Activated CD8-positive, alpha-beta memory T cell treated with anti-CD3 and anti-CD28 coated beads, Interleukin-2, amount 50 U/mL, for 24 hours (primary cell): ENCODE data around the gene GALNT7.
"Not testable (repeated sequence)": the region's sequence is repeated elsewhere in the genome, so short reads cannot be mapped to it uniquely, and the experiment has no call there.

Experiments
- DNase-seq: peaks from one replicate; pipeline ENCODE4 v3.0.0-alpha.2; 2020; ENCODE audit errors: extremely low read depth

GALNT7 gene

DNA sequence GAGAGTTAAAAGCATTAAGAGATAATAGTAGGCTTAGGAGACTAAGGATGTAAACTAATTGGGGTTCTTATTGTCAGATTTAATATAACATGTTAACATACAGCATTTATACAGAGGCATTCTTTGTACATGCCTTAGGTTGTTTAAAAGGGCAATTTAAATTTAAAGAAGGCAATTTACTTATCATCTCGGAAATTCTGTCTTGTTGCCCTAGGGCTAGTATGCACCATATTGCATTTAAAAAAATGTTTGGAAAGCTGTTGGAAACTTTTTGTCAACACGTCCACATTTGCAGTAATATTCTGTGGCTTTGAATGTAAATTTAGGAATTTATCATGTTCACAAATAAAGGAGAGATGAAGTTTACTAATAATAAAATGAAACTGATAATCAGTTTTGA, 25.5 kb downstream of the GALNT7 start:
- DNase-seq, result no peak

DNA sequence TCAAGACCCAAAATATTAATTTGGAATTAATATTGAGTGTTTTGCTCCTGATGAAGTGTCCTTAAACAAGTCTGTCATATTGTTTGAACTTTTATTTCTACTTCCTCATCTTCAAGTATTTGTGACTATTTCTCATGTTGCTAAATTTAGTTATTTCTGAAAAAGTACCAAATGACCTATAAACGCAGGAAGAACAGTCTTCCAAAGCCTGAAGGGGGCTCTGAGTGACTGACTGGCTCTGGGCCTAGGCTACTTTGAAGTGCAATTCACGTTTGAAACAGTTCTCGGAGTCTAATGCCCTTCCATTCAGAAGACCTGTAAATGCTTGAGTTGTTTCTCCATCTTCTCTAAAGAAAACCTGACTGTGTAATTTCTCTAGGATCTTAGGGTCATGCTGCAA, 26.5 kb downstream of the GALNT7 start:
- no peak for DNase-seq

DNA sequence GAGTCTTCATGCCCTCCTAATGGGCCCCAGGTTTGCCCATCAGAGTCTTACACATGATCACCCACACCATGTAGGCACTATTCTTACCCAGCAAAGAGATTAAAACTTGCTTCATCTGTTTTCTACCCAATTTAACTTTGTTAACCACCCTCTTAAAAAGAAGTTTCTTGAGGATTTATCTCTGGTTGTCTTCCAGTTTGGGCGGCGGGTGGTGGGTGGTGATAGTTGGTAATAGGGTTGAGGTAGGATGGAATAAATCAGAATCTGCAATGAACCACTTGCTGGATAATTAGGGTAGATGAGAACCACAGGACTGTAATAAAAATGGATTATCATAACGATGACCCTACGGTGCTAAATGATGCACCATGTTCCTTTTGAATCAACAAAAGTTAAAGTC, 30.9 kb downstream of the GALNT7 start:
- no peak for DNase-seq

DNA sequence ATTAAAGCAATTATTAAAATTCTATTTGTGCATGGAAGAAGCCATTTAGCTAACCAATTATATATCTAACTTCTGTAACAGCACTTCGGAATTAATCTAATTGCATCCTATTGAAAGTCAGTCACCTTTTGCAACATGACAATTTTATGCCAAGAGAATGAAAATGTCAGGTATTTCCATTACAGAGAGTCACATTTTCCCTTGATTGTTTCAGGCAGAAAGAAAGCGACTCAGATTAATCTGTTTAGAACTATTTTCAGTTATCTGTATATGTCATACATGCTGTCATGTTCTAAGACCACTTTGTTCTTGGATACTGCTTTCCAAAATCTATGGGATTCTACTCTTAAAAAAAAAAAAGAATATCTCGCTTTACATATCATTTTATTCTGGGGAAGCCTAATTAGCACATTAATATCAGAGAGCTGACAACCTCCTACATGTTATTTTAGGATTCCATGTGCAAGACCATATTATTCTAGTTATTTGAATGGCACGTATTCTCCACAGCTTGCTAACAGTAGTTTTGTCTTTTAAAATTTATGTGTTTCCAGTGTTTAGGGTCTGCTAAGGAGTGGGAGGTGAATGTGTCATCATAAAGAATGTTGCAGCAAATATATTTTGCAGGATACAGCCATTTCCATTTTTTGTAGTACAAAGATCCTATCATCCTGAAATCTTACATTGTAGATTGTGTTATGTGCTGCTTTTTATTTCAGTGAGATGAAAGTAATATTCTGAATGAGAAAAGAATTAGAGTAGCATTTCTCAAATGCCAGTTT, 31.7 kb downstream of the GALNT7 start:
- DNase-seq, result no peak

DNA sequence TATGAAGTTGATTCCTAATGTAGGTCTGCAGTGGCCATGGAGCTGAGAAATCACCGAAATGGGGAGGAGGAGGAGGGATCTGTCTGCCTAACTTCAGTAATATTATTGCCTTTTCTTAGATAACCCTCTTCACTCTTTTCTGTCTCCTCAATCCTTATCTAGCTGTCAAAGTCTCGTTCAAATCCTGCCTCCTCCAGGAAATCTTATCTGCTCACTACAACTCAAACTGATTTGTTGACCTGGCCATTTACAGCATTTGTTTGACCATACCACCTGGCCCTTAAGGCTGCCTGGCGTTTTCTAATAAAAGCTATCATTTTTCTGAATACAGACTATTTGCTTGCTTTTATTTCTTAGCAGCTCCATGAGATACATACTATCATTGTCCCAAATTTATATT, 33.8 kb downstream of the GALNT7 start:
- no peak for DNase-seq

DNA sequence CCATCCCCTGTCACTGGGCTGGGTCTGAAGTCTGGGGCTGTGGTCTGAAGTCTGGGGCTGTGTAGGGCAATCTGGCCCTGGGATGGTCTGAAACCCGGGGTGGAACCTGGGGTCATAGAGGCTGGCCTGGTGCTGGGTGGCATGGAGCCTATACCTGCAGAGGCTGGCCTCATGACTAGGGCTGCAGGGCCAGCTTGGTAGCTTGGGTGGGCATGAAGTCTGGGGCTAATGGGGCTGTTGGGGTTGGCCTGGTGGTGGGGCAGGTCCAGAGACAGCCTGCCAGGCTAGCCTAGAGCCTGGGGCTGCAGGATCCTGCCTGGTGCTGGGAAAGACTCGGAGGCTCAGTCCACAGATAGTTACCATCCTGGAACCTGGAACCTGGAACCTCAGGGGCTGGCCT, 37.0 kb downstream of the GALNT7 start:
- no peak for DNase-seq

DNA sequence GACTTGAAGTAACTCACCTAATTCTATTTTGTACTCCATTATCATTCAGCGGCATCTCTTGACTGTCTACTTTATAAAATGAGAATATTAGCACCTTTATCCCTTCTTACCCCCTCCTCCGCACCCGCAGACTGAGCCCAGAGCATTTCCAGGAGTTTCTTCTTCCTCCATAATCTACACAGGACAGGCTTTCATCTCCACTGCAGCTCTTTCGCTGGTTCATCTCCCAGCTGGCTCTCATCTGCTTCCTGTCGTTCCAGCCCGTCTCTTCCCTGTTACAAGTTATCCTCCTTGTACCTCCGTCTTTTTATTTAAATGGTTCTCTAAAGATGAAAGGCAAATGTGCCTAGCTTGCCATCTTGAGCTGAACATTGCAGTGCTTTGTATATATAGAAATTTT, 39.8 kb downstream of the GALNT7 start:
- DNase-seq, result no peak

DNA sequence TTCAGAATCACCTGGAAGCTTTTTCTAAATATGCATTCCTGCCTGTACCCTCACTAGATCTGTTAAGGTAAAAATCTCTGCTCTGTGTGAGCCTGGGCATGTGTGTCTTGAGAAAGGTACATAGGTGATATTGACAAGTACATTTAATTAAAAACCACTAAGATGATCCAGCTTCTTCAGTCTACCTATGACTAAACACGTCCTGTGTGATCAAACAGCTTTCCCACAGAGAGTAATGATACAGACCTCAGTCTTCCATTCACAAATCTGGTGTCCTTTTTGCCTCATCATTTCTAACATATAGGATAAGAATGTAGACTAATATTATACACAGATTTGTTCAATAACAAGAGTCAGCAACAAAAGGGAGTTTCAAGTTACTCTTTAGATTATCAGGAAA, 42.6 kb downstream of the GALNT7 start:
- DNase-seq, result no peak

DNA sequence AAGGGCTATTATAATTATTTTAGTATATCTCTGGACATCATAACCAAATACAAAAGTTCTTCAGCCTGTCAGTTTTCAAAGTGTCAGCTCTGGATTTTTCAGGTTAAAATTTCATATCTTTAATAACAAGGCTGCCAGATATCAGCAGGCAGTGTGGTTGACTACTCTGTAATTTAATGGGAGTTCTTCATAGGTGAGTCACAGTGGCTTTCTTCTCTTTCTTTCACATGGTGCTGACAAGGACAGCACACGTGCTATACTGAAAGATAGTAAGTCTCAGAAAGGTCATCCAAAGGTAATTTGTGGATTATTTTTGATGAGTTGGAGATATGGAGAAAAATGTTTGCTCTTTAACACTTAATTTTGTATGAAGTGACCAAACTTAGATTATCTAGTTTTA, 43.2 kb downstream of the GALNT7 start:
- DNase-seq, result no peak

DNA sequence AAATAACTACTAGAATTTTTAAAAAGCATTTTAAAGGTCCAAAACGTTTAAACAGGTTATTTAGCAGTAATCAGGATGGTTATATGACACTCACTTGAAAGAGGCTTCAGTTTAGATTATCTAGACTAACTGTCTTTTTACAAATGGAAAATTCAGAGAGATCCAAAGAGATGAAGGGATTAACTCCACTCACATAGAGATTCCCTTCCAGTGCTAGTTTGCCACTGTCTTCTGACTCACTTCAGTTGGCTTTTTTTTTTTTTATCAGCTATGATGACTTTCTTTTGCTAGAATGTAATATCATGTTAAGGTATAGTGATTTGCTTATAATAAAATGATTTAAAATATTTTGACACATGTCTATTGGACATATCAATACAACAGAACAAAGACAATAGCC, 43.8 kb downstream of the GALNT7 start:
- DNase-seq, result no peak

DNA sequence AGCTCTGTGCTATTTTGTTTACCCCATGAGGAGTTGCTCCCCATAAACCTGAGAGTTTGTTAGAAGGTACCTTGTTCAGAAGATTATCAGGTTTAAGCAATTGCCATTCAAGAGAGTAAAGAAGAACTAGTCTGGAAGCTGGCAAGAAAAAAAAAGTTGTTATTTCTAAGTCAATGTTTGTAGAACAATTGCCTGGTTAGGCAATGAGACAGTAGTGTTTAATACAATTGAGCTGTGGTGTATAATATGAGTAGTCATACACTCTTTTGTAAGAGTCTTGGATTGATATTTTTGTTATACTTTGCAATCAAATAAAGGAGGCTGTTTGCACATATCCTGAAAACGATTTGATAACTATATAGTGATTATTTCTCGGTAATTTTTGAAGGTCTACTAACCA, 44.7 kb downstream of the GALNT7 start:
- DNase-seq, result no peak

DNA sequence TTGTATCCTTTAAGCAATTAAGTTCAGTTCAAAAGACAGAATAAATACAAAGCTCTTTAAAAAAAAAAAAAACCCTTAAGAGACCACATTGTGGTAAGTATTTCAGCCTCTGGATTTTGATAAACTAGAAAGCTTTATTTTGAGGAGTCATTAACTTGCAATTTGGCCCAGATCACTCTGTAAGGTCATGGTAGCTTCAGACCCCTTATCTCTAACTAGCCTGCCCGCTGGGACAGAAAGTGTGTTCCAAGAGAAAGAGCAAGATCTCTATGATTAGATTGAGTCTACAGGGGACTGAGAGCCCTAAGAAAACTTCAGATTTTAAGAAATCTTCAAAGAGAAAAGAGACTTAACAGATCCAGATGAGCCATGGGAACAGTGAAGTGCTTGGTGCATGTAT, 45.6 kb downstream of the GALNT7 start:
- DNase-seq, result no peak

DNA sequence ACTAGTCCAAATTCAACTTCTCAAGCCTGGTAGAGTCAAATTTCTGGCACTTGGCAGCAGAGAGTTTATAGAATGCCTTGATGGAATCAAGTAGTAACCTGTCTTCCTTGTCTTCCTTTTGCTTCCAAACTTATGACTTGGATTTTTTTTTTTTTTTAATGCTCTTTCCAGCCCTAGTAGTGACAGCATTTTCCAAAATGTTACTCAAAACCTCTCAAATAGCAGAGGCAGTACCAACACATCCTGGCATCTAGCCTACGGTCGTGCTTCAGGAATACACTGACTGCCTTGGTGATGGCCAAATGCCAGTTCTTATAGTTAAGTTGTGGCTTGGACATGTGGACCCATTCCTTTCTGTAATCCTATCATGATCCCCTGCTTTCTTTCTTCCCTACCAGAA, 46.0 kb downstream of the GALNT7 start:
- no peak for DNase-seq

DNA sequence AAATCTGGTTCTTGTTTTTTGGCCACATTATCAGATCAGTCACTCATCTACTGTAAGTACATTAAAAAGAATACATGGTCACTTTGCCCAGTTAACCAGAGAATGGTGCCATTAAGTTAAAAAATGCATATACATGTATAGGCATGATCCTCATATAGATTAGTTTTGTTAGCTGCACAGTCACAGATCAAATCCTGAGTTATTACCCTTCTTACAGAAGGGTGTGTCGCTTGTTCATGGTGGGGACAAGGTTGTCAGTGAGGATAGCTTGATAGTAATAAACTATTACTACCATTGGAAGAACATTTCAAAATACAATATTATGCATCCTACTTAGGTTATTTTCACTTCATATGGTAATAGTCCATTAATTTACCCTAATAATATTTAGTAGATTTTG, 48.5 kb downstream of the GALNT7 start:
- DNase-seq, result no peak

DNA sequence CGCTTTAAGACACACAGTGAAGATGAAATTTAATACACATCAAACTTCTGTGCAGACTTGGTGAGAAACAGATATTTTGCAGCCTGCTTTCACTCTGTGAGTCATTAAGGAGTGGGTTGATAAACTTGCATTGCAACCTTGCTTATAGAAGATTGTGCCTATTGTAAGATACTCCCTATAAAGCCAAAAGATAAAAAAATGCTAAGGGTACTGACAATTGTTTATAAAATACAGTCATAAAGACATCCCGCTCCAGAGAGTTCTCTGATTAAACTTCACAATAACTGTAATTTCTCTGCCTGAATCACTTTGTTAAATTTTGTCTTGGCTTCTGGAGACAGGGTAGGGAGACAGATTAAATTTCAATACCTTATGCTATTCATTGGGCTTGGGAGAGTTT, 49.1 kb downstream of the GALNT7 start:
- DNase-seq, result no peak

DNA sequence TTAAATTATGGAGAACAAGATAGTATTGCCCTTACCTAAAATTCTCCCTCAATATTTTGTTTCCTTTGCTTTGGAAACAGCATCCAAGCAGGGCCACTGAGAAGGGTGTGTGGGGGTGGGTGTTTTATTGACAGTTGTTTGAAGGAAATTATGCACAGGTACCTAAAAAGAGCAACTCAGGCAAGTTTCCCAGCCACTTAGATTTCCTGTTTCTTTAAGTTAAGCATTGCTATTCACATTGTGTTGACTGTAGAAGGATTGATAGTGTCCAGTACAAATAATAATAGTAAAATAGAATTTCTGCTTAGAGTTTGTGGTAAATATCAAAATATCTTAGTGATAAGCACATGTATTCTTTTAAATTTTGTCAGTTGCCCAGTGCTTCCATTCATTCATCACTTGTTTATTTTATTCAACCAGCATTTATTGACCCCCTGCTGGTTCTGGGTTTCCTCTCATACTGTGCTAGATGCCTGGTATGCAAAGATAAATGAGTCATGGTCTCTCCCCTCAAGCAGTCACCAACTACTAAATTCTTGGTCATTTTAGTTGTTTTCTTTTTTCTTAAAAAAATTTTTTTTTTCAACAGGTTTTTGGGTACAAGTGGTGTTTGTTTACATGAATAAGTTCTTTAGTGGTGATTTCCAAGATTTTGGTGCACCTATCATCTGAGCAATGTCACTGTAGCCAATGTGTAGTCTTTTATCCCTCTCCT, 50.0 kb downstream of the GALNT7 start:
- DNase-seq, result no peak

DNA sequence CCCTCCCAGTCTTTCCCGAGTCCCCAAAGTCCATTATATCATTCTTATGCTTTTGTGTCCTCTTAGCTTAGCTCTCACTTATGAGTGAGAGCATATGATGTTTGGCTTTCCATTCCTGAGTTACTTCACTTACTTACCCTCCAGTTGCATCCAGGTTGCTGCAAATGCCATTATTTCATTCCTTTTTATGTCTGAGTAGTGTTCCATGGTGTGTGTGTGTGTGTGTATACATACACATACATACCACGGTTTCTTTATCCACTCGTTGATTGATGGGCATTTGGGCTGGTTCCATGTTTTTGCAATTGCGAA, 50.5 kb downstream of the GALNT7 start:
- DNase-seq, result not testable (repeated sequence)

DNA sequence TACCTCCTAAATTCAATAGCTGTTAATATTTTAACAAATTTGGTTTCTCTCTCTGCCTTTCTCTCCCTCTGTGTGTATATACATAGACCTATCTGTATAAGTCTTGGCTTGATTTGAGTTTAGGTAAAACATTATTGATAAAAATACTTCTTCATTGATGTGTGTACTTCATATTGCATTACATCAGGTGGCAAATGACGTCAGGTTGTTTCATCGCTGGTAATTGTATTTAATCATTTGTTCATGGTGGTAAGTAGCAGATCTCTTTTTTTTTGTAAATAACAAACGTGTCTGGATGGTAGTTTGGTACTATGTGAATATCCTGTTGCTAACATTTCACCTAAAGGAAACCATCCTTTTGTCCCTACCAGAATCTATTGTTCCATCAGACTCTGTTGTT, 55.1 kb downstream of the GALNT7 start:
- DNase-seq, result no peak

DNA sequence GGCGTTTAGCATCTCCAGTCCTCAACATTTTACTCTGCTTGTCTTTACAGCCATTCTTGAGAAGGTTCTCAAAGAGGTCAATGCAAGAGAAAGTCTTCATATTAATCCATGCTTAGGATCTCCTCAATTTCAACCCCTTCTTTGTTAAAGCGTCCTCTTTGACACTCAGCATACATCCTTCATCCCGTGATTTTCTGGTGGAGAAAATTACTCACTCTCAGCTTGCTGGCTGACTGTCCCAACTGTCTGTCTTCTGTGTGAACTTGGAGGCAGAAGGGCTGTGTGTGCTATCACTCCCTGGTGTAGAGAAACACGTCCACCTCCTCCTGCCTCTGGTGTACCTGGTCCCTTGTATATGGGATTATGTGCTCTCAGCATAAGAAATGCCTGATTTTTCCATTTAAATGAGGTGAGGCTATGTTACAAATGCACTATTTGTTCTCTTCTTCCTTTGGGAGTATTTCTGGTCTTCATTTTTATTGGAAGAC, 57.8 kb downstream of the GALNT7 start:
- DNase-seq, result no peak

DNA sequence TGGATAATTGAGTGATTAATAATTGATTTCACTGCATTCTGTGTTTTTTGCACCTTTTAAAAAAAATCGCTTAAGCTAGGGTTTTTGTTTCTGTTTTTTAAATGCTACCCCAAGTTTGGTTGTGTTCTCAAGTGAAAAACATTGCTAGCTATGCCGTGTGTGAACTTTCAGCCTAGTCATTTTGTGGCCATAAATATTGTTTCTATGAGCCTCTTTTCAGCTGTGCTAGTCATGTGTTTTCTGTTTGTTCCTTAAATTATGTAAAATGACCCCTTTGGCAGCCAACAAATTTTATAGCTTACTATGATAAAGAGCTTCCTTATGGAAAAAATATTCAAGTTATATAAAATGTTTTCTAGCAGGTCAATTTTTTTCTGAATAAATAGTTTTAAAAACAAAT, 59.1 kb downstream of the GALNT7 start:
- no peak for DNase-seq

DNA sequence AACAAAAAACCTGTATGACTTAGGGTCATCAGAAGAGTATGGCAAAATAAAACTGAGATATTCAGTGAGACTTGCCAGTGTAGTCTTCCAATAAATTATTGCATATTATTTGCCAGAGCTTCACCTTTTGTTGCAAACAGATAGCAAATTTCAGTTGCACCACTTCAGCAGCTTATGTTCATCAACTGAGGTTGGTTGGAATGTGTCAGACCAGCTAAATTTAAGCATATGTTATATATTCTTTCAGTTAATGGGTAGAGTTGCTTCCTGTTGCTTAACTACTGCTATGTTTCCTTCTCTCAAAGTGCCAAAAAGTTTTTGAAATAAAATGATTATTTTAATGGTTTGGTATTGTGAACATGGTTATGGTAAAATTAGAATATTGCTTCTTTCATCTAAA, 61.5 kb downstream of the GALNT7 start:
- no peak for DNase-seq

DNA sequence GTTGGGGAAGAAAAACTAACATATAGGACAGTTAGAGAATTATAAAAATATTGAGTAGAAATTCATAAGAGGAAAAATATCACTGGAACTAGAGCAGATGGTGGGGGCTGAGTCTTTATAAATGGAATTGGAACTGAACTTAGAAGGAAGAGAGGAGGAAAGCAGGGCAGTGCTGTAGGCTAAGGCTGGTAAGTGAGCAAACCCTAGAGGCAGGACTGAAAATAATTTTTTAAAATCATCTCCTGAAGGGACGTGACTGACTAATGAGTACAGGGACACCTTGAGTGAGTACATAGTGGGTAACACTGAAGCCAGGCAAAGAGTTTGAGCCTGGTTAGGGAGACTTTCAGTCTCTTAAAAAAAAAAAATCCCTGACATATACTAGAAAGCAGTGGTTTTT, 63.3 kb downstream of the GALNT7 start:
- DNase-seq, result no peak

DNA sequence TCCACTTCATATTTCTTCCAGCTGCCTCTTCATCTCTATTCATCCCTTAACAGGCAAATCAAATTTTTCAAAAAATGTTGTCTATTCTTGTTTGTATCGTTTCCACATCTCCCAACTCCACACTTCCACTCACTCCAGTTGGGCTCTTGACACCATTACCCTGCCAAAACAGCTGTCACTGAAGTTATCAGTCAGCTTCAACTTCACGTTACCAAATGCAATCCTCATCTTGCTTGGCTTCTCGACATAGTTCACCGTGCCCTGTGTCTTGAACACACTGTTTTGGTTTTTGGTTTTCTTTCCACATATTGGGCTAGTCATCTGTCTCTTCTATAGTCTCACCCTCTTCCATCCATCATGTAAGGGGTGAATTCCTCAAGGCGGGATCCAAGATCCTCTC, 65.2 kb downstream of the GALNT7 start:
- no peak for DNase-seq

DNA sequence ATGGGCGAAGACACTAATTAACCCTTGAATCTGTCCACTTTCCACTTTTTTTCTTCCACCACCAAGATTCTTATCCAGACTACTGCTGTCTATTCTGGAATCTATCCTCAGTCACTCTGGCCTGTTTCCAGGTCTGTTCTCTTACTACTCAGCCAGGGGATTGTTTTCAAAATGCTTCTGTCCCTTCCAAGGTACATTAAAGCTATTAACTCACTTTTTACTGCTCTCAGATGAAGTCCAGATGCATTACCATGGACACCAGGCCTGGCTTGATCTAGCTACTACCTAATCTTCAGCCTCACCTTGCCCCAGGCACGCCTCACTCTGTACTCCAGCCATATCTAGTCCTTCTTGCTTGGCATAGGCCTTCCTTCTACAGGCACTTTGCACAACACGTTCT, 66.4 kb downstream of the GALNT7 start:
- no peak for DNase-seq
